Measurements from ENCODE around the gene UGT1A4.

DNA sequence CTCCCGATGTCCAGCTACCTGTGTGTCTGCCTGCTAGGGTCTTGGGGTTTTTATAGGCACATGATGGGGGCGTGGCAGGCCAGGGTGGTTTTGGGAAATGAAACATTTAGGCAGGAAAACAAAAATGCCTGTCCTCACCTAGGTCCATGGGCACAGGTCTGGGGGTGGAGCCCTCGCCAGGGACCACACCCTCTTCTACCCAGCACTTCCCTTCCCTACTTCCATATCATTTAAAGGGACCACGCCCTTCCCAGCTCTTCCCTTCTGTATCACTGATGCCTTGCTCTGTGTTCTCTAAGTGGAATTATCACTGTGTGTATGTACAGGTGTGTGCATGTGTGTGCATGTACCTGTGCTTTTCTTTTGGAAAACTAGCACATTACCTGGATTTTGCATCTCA is 47.9 kb downstream of the UGT1A4 start:
- TF ChIP-seq, protein P1, sequence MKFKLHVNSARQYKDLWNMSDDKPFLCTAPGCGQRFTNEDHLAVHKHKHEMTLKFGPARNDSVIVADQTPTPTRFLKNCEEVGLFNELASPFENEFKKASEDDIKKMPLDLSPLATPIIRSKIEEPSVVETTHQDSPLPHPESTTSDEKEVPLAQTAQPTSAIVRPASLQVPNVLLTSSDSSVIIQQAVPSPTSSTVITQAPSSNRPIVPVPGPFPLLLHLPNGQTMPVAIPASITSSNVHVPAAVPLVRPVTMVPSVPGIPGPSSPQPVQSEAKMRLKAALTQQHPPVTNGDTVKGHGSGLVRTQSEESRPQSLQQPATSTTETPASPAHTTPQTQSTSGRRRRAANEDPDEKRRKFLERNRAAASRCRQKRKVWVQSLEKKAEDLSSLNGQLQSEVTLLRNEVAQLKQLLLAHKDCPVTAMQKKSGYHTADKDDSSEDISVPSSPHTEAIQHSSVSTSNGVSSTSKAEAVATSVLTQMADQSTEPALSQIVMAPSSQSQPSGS (IDR thresholded peaks at IDR 0.05; ENCODE audit: low read length): no peak
- no peak for TF ChIP-seq CTCF (IDR thresholded peaks at IDR 0.05 in 2 of 3, conservative IDR thresholded peaks at IDR 0.05 in 1 of 3; ENCODE audit: control insufficient read depth in 2 of 3, extremely low read depth in 1 of 3, insufficient read depth in 1 of 3, low read depth in 3 of 3, low read length in 3 of 3)
- no peak for TF ChIP-seq NBN (IDR thresholded peaks at IDR 0.05)
- TF ChIP-seq POLR2A (IDR thresholded peaks at IDR 0.05; ENCODE audit: low read depth, low read length): no peak
- TF ChIP-seq USF2 (IDR thresholded peaks at IDR 0.05; ENCODE audit: borderline replicate concordance, low read depth, low read length): no peak
- no peak for TF ChIP-seq ETV6 (conservative IDR thresholded peaks at IDR 0.05 in 1 of 2, IDR thresholded peaks at IDR 0.05 in 1 of 2; ENCODE audit: borderline replicate concordance in 1 of 2, low read depth in 1 of 2)
- no peak for TF ChIP-seq YY1 (IDR thresholded peaks at IDR 0.05; ENCODE audit: low read depth, low read length)
- TF ChIP-seq POLR2AphosphoS5 (IDR thresholded peaks at IDR 0.05; ENCODE audit: low read length): no peak
- TF ChIP-seq TAF1 (IDR thresholded peaks at IDR 0.05; ENCODE audit: borderline replicate concordance, low read depth, low read length): no peak
- no peak for TF ChIP-seq ESRRA (IDR thresholded peaks at IDR 0.05; ENCODE audit: low read length)
- TF ChIP-seq EGR1 (IDR thresholded peaks at IDR 0.05; ENCODE audit: borderline replicate concordance in 1 of 2, low read depth in 2 of 2, low read length in 2 of 2): no peak
- TF ChIP-seq ZNF384 (IDR thresholded peaks at IDR 0.05; ENCODE audit: borderline replicate concordance, low read depth, low read length): no peak
- TF ChIP-seq, protein P2, sequence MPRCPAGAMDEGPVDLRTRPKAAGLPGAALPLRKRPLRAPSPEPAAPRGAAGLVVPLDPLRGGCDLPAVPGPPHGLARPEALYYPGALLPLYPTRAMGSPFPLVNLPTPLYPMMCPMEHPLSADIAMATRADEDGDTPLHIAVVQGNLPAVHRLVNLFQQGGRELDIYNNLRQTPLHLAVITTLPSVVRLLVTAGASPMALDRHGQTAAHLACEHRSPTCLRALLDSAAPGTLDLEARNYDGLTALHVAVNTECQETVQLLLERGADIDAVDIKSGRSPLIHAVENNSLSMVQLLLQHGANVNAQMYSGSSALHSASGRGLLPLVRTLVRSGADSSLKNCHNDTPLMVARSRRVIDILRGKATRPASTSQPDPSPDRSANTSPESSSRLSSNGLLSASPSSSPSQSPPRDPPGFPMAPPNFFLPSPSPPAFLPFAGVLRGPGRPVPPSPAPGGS (IDR thresholded peaks at IDR 0.05; ENCODE audit: borderline replicate concordance, insufficient read depth, low read depth, low read length, poor library complexity, severe bottlenecking): no peak
- TF ChIP-seq, protein P3, sequence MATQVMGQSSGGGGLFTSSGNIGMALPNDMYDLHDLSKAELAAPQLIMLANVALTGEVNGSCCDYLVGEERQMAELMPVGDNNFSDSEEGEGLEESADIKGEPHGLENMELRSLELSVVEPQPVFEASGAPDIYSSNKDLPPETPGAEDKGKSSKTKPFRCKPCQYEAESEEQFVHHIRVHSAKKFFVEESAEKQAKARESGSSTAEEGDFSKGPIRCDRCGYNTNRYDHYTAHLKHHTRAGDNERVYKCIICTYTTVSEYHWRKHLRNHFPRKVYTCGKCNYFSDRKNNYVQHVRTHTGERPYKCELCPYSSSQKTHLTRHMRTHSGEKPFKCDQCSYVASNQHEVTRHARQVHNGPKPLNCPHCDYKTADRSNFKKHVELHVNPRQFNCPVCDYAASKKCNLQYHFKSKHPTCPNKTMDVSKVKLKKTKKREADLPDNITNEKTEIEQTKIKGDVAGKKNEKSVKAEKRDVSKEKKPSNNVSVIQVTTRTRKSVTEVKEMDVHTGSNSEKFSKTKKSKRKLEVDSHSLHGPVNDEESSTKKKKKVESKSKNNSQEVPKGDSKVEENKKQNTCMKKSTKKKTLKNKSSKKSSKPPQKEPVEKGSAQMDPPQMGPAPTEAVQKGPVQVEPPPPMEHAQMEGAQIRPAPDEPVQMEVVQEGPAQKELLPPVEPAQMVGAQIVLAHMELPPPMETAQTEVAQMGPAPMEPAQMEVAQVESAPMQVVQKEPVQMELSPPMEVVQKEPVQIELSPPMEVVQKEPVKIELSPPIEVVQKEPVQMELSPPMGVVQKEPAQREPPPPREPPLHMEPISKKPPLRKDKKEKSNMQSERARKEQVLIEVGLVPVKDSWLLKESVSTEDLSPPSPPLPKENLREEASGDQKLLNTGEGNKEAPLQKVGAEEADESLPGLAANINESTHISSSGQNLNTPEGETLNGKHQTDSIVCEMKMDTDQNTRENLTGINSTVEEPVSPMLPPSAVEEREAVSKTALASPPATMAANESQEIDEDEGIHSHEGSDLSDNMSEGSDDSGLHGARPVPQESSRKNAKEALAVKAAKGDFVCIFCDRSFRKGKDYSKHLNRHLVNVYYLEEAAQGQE (IDR thresholded peaks at IDR 0.05; ENCODE audit: low read depth, low read length): no peak

Measured in GM12878 (cell line).